Stomach smooth muscle (tissue), 2 donors: ENCODE results near the gene SELENOM.

Experiments used
- H3K27ac ChIP-seq: one replicate; pipeline ENCODE4 v1.7.0; 2013; ENCODE audit warnings: mild to moderate bottlenecking, low read length, inconsistent platforms
- H3K27me3 ChIP-seq, 2 donors: one replicate each; pipeline ENCODE4 v1.7.0; 2013; ENCODE audit warnings: low read length in 2 of 2; ENCODE audit not compliant: insufficient read depth in 2 of 2, control insufficient read depth in 1 of 2
- H3K36me3 ChIP-seq, 2 donors: one replicate each; pipeline ENCODE4 v1.7.0; 2013; ENCODE audit warnings: low read length in 2 of 2; ENCODE audit not compliant: control insufficient read depth in 2 of 2, insufficient read depth in 2 of 2
- H3K4me1 ChIP-seq: one replicate; pipeline ENCODE4 v1.7.0; 2013; ENCODE audit warnings: low read length; ENCODE audit not compliant: control insufficient read depth, insufficient read depth
- H3K4me3 ChIP-seq, 2 donors: one replicate each; pipeline ENCODE4 v1.7.0; 2013; ENCODE audit warnings: low read length in 2 of 2
- H3K9ac ChIP-seq, 2 donors: one replicate each; pipeline ENCODE4 v1.7.0; 2013; ENCODE audit warnings: low read length in 2 of 2, mild to moderate bottlenecking in 1 of 2
- H3K9me3 ChIP-seq, 2 donors: one replicate each; pipeline ENCODE4 v1.7.0; 2013; ENCODE audit warnings: low read length in 2 of 2; ENCODE audit not compliant: control insufficient read depth in 2 of 2
- donor health status: healthy.
- donor health status: Pancreatic carcinoma.

The SELENOM gene

DNA sequence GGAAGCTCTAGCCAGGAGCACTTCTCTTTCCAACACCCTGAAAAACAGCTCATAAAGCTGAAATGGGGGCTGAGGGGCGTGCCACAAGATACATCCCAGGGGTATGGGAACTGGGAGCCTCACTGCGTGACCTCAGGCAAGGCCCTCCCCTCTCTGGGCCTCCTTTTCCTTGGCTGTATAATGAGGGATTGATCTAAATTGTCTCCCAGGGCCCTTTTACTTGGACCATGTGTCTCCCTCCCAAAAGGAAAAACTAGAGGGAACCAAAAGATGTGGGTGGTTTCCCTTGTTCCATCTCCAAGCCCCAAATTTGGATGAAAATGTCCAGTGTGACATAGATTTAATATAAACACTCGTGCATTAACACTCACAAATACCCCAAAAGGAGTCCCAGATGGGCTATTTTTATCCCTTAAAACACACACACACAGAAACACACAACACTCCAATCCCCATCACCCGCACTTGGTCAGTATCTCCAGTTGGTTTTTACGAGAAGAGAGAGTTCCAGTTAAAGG lies 52.2 kb downstream of the SELENOM start:
- Histone ChIP-seq H3K4me1 (peaks cover 36% of the 10 kb centered on the region), H3K9ac (peak overlapping the region; percentile 79 to 83), H3K27me3 (no peaks in the 10 kb centered on the region), H3K36me3 (no peaks in the 10 kb centered on the region), H3K4me3 (peak overlapping the region; percentile 23 to 29), H3K9me3 (no peaks in the 10 kb centered on the region), H3K27ac (peak overlapping the region; percentile 99)
